Renal cortical epithelial cell (primary cell): ENCODE results near the gene SOCS6. TPM values are rescaled to one million over a fixed set of nuclear protein-coding genes. Genes with fewer than 3 reads are reported as not detected.
A peak's percentile ranks its signal among the peaks of the same experiment; 100 is the strongest.
"Not testable (repeated sequence)": the region's sequence is repeated elsewhere in the genome, so short reads cannot be mapped to it uniquely, and the experiment has no call there.

Experiments used
- DNase-seq: peaks from one replicate; pipeline ENCODE4 v3.0.0-alpha.2; 2011; ENCODE audit warnings: low read depth
- total RNA-seq: library from RNA; depleted of rRNA; stranded (reverse); fragments of >200 nt; gene quantifications from 2 replicates; pipeline ENCODE4 v1.2.3, GENCODE V29; 2014

The SOCS6 gene
- 27.6 and 37.9 TPM in 2 replicates for total RNA-seq

- no peak for DNase-seq
These were observed at the start of gene SOCS6 for GRCh38 chr18:70288851-70289328. Gene SOCS6 (plus strand): TSS chr18:70289045. CDS start chr18:70324669, 35,624 bp downstream.

GRCh38 chr18:70243131-70243929, 45.5 kb upstream of the SOCS6 start:
- peak; percentile 15 for DNase-seq

DNA sequence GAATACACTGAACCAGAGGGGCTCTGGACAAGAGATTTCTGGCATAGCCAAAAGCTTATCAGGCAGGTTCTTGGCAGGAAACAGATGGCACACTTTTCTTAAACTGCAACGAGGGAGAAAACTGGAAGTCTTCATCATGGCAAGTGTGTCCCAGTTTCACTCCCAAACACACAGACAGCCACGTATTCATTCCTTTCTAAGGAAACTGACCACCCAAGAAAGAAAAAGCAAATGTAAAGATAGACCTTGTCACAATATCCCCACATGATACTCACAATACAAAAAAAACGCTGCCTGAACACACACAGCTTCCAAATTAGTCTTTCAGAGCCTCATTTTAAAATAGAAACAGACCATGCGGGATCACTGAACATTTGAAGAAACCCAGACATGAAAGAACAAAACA, 42.8 kb upstream of the SOCS6 start:
- DNase-seq = no peak

GRCh38 chr18:70249118-70249517, 39.7 kb upstream of the SOCS6 start:
- peak; percentile 39 for DNase-seq

GRCh38 chr18:70249861-70250260, 39.0 kb upstream of the SOCS6 start:
- DNase-seq = not testable (repeated sequence)

GRCh38 chr18:70250781-70251180, 38.1 kb upstream of the SOCS6 start:
- no peak for DNase-seq

GRCh38 chr18:70256184-70256583, 32.7 kb upstream of the SOCS6 start:
- DNase-seq = no peak

GRCh38 chr18:70256994-70257393, 31.9 kb upstream of the SOCS6 start:
- no peak for DNase-seq

DNA sequence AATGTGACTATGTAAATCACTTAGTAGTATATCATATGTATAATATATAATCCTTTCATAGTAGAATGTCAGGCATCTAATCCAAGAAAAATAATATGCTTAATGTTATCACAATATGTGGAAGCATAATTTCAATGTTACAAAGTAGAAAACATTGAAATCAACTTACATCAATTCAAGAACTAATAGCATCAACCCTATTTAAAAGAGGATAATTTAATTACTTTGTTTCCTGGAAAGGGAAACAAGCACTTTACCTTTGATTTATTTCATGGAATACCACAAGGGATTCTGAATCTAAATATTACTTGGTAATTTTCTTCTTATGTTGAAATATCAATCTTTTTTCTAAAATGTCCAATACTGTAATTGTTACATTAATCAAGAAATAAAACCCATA, 30.6 kb upstream of the SOCS6 start:
- DNase-seq = no peak

DNA sequence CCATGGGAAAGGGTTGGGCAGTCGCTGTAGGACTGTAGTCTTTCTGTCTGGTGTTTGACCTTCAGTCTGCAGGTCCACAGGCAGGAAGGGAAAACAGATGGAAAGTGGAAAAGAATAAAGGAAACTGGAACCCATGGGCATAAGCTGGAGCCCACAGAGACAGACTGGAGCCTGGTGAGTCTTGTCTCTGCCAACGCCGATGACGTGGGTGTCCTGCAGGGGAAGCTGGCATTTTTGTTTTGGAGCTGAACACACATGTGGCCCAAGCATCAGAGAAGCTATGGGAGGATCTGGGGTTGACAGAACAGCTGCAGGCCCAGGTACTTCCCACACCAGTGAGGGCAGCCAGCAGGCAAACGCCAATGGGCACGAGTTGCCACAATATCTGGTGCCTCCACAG, 28.2 kb upstream of the SOCS6 start:
- DNase-seq = no peak

- no peak for DNase-seq
These were observed 27.6 kb upstream of the SOCS6 start for GRCh38 chr18:70261141-70261788.

- DNase-seq = no peak
These were observed 25.5 kb upstream of the SOCS6 start for GRCh38 chr18:70263336-70263735.

GRCh38 chr18:70271742-70272141, 17.1 kb upstream of the SOCS6 start:
- no peak for DNase-seq

DNA sequence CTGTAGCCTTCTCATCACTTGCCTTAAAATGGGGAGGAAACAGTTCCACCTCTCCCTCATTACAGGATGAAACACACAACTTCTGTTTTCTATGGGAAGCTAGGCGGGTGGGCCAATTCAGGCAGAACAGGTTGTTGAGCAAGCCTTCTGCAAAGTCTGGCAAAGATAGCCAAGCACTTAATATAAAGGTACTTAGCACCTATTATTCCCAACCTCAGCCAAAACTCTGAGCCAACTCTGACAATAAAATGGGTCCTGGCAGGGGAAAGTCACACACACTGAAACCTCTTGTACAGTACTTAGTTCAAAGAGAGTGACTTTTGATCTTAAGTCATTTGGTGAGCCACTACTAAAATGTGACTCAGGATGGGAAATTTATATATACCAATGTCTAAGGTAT, 15.8 kb upstream of the SOCS6 start:
- no peak for DNase-seq

DNA sequence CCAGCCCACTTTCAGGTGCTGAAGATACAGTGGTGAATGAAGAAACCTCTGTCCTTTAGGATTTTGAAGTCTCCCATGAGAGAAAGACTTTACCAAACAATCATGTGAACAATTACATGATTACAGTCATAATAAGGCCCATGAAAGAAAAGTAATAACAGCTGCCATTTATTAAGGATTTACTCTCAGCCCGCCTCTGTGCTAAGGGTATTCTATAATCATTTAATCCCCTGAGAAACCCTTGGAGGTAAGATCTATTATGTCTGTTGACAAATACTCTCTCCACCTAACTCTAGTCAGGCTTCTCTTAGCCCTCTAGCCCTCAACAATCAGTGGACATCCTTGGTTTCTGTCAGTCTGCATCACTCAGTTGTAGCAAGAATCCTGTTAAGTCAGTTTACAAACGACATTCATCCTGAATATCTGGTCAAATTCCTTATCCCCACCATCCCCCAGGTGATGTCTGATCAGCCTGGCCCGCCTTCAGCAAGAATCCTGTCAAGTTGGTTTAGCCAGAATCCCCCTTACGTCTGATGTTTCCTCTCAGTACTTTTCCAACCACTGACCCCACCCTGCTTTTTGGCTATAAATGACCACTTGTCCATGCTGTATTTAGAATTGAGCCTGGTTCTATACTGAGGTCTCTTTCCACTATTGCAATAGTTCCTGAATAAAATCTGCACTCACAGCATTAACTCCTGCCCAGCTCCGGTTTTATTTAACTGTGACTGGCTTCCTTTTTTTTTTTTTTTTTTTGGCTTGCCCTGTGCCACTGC, 12.2 kb upstream of the SOCS6 start:
- DNase-seq = no peak

DNA sequence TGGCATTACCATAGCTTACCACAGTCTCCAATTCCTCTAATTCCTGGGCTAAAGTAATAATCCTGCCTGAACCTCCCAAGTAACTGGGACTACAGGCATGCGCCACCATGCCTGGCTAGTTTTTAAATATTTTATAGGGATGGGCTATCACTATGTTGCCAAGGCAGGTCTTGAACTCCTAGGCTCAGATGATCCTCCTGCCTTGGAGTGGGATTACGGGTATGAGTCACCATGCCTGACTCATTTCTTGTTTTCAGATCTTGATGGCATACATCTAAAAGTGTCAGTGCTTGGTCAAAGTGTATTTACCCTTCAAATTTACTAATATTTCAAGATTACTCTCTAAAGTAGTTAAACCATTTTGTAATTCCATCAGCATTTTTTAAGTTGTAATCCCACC, 9.4 kb upstream of the SOCS6 start:
- no peak for DNase-seq

DNA sequence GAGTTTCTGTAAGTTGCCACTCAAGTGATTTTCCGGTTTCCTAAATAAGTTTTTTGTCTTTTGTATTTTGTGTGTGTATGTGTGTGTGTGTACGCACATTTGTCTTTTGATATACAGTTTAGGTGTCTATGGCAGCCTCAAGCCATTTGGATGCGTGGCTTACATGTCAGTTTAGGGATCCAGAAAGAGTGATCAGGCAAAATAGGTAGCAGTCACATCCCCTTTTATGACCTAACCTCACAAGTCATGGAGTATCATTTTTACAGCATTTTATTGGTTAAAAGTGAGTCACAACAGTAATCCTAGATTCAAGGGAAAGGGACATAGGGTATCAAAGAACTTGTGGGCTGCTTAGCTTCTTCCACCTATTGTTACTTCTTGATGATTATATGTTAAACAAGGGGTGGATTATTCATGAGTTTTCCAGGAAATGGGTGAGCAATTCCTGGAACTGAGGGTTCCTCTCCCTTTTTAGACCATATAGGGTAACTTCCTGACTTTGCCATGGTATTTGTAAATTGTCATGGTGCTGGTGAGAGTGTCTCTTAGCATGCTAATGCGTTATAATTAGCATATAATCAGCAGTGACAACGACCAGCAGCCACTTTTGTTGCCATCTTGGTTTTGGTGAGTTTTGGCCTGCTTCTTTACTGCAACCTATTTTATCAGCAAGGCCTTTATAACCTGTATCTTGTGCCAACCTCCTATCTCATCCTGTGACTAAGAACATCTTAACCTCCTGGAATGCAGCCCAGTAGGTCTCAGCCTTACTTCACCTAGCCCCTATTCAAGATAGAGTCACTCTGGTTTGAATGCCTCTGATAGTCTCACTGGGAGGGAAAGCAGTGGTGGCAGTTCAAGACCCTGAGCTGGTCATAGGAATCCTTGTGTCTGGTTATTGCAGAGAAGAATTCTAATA, 8.6 kb upstream of the SOCS6 start:
- peak; percentile 34 for DNase-seq

DNA sequence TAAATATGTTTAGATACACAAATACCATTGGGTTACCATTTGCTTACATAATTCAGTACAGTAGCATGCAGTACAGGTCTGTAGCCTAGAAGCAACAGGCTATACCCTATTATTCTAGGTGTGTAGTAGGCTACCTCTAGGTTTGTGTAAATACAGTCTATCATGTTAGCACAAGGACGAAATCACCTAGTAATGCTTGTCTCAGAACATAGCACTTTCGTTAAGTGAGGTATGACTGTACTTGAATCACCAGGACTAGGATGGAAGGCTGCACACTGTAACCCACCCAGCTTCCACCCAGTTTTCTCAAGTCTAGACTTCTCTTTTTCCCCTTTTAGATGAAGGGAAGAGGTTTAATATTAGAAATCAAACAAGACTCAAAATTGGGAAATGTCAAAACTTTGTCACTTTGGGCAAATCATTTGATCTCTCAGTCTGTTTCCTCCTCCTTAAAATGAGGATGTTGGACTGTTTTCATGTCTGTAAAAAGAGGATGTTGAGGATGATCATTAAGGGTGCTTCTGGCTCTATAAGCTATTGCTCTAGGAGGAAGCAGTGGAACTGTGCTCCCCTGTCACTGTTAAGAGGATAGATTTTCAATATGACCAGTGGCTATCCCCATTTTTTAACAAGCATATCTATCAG, 3.7 kb upstream of the SOCS6 start:
- DNase-seq = no peak

DNA sequence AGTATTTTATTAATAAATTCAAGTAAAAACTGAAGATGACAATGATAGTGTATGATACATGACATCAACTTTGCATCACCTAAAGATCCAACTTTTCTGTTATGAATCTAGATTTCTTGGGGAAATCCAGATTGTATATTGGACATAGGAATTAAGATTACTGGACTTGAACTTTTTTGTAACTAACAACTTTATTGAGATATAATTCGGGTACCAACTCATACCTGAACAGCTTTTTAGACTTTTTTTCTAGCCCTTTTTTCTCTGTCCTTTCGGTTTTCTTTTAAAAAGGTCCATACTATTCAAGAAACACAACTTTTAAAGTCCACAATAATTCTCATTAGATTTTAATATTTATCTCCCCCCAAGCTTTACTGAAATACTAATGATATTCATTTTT, 1.1 kb upstream of the SOCS6 start:
- DNase-seq = no peak

DNA sequence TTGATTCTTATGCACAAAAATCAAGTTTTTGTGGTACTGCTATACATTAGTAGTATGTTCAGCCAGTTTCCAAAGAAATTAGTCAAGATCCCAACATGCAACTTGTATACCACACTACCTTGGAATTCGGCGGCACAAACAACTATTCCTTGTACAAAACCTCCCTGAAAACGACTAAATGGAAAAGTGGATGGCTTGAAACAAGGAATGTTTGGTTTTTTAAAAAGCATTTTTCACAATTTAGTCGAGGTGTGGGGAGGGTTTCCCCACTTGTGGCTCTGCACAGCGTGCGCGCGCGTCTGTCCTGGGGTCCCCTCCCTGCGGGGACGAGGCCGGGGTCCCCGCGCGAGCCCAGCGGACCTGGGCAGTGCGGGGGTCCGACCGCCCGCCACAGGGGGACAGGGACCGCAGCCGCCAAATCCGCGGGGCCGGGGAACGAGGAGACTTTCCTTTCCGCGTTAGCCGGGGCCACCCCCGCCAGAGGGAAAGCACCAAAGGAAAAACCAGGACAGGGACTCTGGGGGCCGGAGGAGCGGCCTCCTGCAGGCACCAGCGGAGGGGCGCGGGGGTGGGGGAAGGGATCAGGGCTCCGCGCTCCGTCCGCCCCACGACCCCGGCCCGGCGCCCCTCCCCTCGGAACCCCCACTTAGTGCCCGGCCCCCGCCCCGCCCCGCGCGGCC, 534 bp upstream of the SOCS6 start:
- no peak for DNase-seq
